ENCODE results near the gene RABL6.
"Not testable (repeated sequence)": the region's sequence is repeated elsewhere in the genome, so short reads cannot be mapped to it uniquely, and the experiment has no call there.

- TF ChIP-seq, protein P1, sequence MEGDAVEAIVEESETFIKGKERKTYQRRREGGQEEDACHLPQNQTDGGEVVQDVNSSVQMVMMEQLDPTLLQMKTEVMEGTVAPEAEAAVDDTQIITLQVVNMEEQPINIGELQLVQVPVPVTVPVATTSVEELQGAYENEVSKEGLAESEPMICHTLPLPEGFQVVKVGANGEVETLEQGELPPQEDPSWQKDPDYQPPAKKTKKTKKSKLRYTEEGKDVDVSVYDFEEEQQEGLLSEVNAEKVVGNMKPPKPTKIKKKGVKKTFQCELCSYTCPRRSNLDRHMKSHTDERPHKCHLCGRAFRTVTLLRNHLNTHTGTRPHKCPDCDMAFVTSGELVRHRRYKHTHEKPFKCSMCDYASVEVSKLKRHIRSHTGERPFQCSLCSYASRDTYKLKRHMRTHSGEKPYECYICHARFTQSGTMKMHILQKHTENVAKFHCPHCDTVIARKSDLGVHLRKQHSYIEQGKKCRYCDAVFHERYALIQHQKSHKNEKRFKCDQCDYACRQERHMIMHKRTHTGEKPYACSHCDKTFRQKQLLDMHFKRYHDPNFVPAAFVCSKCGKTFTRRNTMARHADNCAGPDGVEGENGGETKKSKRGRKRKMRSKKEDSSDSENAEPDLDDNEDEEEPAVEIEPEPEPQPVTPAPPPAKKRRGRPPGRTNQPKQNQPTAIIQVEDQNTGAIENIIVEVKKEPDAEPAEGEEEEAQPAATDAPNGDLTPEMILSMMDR (IDR thresholded peaks at IDR 0.05), result not testable (repeated sequence)
- not testable (repeated sequence) for TF ChIP-seq POLR2A, POLR2AphosphoS5 (IDR thresholded peaks at IDR 0.05)
These were observed 20.8 kb upstream of the RABL6 start for GRCh38 chr9:136786983-136787382.

Measured in breast epithelium (tissue), 3 donors.